Fibroblast of the conjunctiva (primary cell): Measurements from ENCODE around the gene VAV2.

Experiments used
- DNase-seq: peaks from one replicate; pipeline ENCODE4 v3.0.0-alpha.2; 2010; ENCODE audit warnings: low read depth

VAV2 gene

GRCh38 chr9:133874659-133875058, 117.5 kb downstream of the VAV2 start:
- no peak for DNase-seq

DNA sequence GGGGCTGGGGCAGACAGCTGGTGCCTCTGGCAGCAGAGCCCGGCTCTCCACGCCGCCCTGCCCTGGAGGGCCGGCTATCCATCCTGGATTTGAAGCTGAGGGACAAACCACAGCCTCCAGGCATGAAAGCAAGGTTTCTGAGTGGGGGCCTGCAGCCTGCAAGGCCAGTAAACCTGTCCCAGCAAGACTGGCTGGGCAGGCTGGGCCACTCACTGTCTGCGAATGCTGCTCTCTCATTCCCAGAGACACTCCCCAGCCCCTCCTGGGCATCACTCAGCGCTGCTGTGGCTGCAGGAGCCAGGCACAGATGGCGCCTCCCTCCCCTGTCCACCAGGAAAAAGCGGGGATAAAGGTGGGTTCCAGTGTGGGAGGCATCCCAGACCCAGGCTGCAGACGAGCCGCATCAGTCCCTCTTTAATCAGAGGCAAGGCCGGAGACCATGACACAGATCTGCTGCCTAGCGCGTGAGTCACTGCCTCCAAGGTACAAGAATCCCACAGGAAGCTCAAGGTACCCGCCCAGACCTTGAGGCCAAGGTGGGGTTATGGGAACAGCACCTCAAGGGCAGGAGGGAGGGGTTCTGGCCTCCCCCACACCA, 118.0 kb downstream of the VAV2 start:
- no peak for DNase-seq

DNA sequence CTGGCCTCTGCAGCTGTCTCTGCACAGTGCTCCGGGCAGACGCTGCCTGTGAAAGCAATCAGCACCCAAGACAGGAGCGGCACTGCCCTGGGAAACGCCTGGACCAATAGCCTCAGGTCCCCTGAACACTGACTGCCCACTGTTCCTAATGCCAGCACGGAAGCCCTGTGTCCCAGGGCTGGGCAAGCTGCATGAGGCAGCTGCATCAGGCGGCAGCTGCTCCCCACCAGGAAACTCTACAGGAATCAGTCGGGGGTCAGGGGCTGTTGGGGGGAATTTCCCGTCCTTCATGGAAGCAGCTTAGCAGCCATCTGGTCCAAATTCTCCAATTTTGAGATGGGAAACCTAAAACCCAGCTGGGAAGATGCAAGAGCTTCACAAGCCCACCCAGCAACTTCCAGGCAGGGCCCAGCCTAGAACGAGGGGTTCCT, 118.6 kb downstream of the VAV2 start:
- no peak for DNase-seq

DNA sequence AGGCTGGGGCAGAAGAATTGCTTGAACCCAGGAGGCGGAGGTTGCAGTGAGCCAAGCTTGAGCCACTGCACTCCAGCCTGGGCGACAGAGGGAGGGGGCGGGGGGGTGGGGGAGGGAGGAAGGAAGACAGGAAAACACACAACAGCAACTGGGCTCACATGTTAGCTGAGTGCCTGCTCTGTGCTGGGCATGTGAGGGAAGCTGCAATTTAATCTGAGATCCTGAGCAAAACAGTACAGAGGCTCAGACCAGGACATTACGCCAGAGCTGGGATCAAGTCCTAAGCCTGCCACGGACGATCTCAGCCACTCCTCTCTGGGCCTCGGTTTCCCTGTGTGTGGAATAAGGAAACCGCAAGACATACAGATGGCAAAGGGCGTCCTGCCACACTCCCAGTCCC, 119.1 kb downstream of the VAV2 start:
- DNase-seq = no peak

DNA sequence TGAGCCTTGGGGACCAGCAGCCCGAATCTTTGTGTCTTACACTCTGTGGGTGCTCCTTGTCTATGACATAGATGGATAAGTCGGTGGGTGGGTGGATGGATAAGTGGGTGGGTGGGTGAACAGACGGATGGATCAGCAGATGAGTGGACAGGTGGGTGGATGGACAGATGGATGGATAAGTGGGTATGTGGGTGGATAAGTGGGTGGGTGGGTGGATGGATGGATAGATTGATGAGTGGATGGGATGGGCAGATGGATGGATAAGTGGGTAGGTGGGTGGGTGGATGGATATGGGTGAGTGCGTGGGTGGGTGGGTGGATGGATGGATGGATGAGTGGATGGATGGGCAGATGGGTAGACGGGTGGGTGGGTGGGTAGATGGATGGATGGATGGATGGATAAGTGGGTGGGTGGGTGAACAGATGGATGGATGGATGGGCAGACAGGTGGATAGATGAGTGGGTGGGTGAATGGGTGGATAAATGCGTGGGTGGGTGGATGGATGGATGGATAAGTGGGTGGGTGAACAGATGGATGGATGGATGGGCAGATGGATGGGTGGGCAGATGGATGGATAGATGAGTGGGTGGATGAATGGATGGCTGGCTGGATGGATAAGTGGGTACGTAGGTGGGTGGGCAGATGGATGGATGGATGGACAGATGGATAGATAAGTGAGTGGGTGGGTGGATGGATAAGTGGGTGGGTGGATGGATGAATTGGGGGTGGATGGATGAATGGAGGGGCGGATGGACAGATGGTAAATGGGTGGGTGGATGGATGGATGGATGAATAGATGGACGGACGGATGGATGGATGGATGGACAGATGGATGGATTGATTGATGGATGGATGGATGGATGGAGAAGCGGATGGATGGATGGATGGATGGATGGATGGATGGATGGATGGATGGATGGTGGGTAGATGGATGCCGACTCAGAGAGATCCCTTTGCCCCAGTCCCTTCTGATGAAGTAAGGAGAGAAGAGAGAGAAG, 121.2 kb downstream of the VAV2 start:
- no peak for DNase-seq

- DNase-seq = no peak
Observed at GRCh38 chr9:133869674-133870405, 122.3 kb downstream of the VAV2 start.

DNA sequence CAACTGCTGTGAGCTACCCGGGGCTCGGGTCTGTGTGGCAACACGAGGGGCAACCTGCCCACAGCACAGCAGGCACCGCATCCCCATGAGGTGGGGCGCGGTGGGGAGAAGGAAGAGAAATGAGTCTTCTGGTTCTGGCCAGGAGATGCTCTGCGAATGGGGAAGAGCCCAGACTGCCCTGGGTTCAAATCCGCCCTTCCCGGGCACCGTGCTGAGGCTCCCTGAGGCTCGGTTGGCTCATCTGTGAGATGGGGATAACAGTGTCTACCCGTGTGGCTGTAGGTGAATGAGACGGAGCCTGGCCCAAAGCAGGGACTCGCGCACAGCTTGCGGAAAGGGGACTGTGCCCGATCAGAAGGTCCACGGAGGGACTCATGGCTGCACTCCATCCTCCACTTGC, 123.9 kb downstream of the VAV2 start:
- DNase-seq = no peak

DNA sequence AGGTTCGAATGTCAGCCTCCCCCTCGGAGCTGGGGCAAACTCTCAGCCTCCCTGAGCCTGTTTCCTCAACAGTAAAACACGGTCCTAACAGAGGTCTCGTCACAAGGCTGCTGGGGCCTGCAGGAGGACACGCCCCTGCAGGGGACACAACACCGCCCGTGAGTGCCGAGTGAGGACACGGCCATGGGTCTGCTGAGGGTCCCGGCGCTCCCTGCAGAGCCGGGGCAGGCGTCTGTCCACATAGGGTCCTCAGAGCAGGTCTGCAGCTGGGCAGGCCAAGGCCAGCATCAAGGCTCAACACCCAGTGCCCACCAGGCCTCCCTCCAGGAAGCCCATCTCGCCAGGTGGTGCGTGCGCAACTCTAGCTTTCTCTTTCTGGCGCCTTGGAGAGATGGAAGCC, 125.2 kb downstream of the VAV2 start:
- no peak for DNase-seq

DNA sequence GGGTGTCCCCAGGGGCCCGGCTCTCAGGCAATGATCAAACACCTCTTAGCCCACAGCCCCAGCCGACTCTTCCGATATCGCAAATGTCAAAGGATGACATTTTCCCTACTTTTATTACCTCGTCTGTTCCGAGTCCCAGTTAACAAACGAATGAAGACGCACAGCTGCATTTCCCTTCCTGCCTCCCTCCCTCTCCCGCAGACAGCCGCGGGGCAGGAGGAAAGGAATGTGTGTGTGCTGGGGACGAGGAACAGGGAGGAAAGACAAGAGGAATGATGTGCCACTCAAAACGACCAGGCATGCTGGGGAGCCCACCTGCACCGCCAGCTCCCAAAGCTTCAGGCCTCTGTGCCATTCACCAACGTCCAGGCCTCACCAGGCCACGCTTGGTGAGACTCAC, 128.1 kb downstream of the VAV2 start:
- DNase-seq = no peak

DNA sequence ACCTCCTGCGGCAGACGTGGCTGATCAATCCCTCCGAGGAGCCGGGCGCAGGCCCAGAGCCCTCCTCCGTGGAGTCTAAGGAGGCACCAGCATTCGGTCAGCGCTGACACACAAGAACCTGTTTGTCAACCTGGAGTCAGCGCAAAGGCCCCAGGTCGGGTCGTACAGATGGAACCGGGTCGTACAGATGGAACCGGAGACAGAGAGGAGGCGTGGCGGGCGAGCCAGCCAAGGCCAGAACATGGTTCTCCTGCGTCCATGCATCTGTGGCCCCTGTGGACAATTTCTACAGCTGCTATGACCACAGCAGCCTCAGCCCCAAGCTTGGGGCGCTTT, 128.9 kb downstream of the VAV2 start:
- DNase-seq = no peak

GRCh38 chr9:133862585-133863256, 129.4 kb downstream of the VAV2 start:
- DNase-seq = no peak

DNA sequence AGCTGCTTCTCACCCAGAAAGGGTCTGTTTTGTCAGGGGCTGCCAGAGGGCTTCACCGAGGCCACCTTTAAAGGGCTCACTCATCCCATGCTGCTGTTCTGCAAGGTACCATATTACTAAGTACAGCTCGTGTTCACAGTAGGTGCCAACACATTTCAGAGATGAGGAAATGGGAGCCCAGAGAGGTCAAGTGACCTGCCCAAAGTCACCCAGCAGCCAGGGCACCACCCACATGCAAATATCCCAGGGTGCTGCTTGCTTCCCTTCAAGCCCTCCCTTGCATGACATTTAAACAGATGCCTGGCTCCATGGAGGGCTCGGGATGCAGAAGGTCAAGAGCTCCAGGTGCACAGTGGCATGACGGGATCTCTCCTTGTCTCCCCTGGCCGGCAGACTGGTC, 130.4 kb downstream of the VAV2 start:
- no peak for DNase-seq

DNA sequence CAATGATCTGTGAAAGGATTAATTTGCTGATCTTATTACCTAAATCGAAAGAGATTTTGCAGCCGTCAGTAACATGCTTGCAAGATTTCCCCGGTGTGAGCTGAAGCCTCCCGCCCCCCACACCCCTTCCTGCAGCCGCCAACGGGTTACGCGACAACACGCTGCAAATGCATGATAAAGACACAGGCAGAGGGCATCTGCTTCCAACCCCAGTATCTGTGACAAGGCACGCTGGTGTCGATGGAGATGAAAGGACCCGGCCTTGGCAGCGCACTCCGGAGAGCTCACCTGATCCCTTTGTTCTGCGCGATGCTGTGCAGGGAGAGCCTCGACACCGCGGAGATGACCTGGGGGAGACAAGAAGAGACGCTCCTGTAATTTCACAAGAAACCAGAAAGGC, 131.0 kb downstream of the VAV2 start:
- DNase-seq = no peak

DNA sequence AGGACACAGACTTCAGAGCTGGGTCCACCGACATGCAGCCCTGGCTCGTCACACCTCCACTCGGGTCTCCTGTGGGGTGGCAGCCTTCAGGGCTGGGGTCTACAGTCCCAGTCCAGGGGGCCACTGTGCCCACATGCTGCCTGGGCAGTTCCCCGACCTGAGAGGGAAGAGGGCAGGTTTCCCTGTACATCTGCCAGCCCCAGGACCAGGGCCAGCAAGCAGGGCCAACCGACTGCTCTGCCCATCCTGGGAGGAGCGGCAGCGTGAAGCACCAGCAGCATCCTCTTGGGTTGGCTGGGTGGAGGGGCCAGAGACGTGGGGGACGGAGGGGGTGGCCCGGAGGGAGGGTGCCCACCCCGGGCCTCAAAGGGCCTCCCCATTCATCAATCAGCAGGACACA, 133.4 kb downstream of the VAV2 start:
- no peak for DNase-seq

- no peak for DNase-seq
Observed at GRCh38 chr9:133857639-133858038, 134.5 kb downstream of the VAV2 start.

DNA sequence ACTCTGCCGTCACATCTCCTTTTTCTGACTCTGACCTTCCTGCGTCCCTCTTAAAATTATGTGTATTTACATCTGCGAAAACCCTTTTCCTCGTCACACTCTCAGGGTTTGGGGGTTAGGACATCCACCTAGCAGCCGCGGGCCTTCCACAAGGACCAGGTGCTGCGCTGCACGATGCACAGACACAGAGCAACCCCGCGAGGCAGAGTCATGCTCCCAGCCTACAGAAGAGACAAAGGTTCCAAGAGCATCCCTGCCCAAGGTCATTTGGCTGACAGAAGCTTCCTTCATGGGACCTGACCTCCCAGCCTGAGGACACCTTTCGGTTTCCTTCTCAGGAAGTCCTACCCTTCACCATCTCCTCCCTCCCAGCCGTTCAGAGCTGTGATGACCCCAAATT, 135.3 kb downstream of the VAV2 start:
- DNase-seq = no peak

- DNase-seq = no peak
Observed at GRCh38 chr9:133855802-133856521, 136.2 kb downstream of the VAV2 start.

- DNase-seq = no peak
Observed at GRCh38 chr9:133855371-133855770, 136.8 kb downstream of the VAV2 start.

DNA sequence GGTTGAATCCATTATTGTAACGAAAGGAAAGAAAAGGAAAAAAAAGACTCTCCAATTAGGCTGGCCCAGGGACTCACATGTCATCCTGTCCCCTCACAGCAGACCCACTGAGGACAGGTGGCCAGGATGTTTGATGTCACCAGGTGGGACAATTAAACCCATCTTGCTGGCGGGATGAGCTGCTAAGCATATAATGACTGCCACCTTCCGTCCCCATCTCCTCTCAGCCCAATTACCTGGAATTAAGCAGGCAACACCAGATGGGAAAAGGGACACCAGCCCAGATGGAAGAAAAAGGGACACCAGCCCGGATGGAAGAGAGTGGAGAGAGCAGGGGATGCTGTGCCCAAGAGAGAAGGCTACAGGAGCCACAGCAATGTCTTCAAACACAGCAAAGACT, 137.4 kb downstream of the VAV2 start:
- DNase-seq = no peak

DNA sequence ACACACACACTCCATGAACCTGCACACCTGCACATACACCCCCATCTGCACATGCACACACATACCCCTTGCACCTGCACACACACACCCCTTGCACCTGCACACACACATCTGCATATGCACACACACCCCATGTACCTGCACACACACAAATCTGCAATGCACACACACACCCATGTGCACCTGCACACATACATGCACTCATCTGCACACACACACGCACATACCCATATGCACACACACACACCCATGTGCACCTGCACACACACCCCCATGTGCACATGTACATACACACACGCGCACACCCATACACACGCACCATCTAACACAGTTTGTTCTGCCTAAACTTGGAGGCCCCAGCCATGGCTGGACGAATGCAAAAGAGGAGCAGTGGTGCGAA, 138.1 kb downstream of the VAV2 start:
- no peak for DNase-seq

DNA sequence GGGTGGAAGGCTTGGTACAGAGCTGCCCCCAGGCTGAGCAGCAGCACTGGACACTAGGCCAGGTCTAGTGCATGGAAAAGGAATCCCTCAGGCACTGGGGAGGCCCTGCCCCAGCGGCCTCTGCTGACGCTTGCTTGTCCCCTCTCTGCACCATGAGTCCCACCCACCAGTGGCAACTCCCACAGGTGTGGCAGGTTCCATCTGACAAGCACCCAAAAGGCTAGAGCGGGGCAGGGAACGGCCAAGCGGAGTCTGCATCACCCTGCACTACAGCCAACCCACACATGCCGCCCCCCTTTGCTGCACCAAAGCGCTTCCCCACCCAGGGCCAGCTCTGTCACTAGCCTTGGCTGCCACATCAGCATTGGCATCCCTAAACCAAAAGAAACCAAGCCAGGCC, 138.8 kb downstream of the VAV2 start:
- DNase-seq = no peak

- DNase-seq = no peak
Observed at GRCh38 chr9:133852431-133852830, 139.7 kb downstream of the VAV2 start.
